HG03442 (cell line): ENCODE results near the gene TMEM94.
"Not testable (repeated sequence)": the region's sequence is repeated elsewhere in the genome, so short reads cannot be mapped to it uniquely, and the experiment has no call there.

Source experiments
- ATAC-seq: cut with Tn5 transposase; IDR thresholded peaks from one replicate; pipeline ENCODE4 v1.9.1; 2021; ENCODE audit warnings: mild to moderate bottlenecking, moderate library complexity; ENCODE audit not compliant: unreplicated experiment

Gene TMEM94

GRCh38 chr17:75476271-75476671, 19.8 kb downstream of the TMEM94 start:
- ATAC-seq: no peak

GRCh38 chr17:75476752-75477489, 20.5 kb downstream of the TMEM94 start:
- ATAC-seq: no peak

- ATAC-seq: not testable (repeated sequence)
Measured at GRCh38 chr17:75477490-75477862, 21.0 kb downstream of the TMEM94 start.

- ATAC-seq: no peak
Measured at GRCh38 chr17:75478508-75478907, 22.1 kb downstream of the TMEM94 start.

GRCh38 chr17:75480281-75480680, 23.8 kb downstream of the TMEM94 start:
- no peak for ATAC-seq

- no peak for ATAC-seq
Measured at GRCh38 chr17:75481194-75482068, 25.0 kb downstream of the TMEM94 start.

- ATAC-seq: no peak
Measured at GRCh38 chr17:75482098-75482942, 25.9 kb downstream of the TMEM94 start.

GRCh38 chr17:75485688-75486087, 29.3 kb downstream of the TMEM94 start:
- no peak for ATAC-seq

- ATAC-seq: no peak
Measured at GRCh38 chr17:75486151-75486550, 29.7 kb downstream of the TMEM94 start.

GRCh38 chr17:75486951-75487350, 30.5 kb downstream of the TMEM94 start:
- ATAC-seq: no peak

- ATAC-seq: no peak
Measured at GRCh38 chr17:75487351-75488070, 31.1 kb downstream of the TMEM94 start.

GRCh38 chr17:75488693-75489510, 32.5 kb downstream of the TMEM94 start:
- ATAC-seq: no peak

- ATAC-seq: no peak
Measured at GRCh38 chr17:75489511-75489955, 33.1 kb downstream of the TMEM94 start.

GRCh38 chr17:75490173-75490743, 33.8 kb downstream of the TMEM94 start:
- no peak for ATAC-seq

GRCh38 chr17:75490953-75491649, 34.7 kb downstream of the TMEM94 start:
- no peak for ATAC-seq

GRCh38 chr17:75491680-75492079, 35.2 kb downstream of the TMEM94 start:
- ATAC-seq: no peak

- ATAC-seq: no peak
Measured at GRCh38 chr17:75492555-75493168, 36.2 kb downstream of the TMEM94 start.

GRCh38 chr17:75493476-75494129, 37.2 kb downstream of the TMEM94 start:
- ATAC-seq: no peak
